ENCODE data around the gene RTP3.

Gene RTP3

GRCh38 chr3:46497556-46498265 lies at the start of gene RTP3:
Gene RTP3 (plus strand): TSS chr3:46497976. CDS start chr3:46498063, 87 bp downstream.
- no peak for DNase-seq (ENCODE audit: extremely low read depth in 1 of 2, low read depth in 1 of 2)

GRCh38 chr3:46448721-46449120 lies 49.1 kb upstream of the RTP3 start:
- DNase-seq (ENCODE audit: extremely low read depth in 1 of 2, low read depth in 1 of 2): no peak

- no peak for DNase-seq (ENCODE audit: extremely low read depth in 1 of 2, low read depth in 1 of 2)
These were observed 47.8 kb upstream of the RTP3 start for GRCh38 chr3:46449755-46450552.

- DNase-seq (ENCODE audit: extremely low read depth in 1 of 2, low read depth in 1 of 2): no peak
These were observed 44.1 kb upstream of the RTP3 start for GRCh38 chr3:46453526-46454208.

GRCh38 chr3:46454209-46454595 lies 43.6 kb upstream of the RTP3 start:
- DNase-seq (ENCODE audit: extremely low read depth in 1 of 2, low read depth in 1 of 2): no peak

GRCh38 chr3:46454606-46455005 lies 43.2 kb upstream of the RTP3 start:
- no peak for DNase-seq (ENCODE audit: extremely low read depth in 1 of 2, low read depth in 1 of 2)

- no peak for DNase-seq (ENCODE audit: extremely low read depth in 1 of 2, low read depth in 1 of 2)
These were observed 42.3 kb upstream of the RTP3 start for GRCh38 chr3:46455231-46456115.

- DNase-seq (ENCODE audit: extremely low read depth in 1 of 2, low read depth in 1 of 2): no peak
These were observed 41.7 kb upstream of the RTP3 start for GRCh38 chr3:46456118-46456517.

GRCh38 chr3:46460051-46460450 lies 37.7 kb upstream of the RTP3 start:
- DNase-seq (ENCODE audit: extremely low read depth in 1 of 2, low read depth in 1 of 2): no peak

GRCh38 chr3:46462111-46462510 lies 35.7 kb upstream of the RTP3 start:
- DNase-seq (ENCODE audit: extremely low read depth in 1 of 2, low read depth in 1 of 2): no peak

GRCh38 chr3:46462511-46462910 lies 35.3 kb upstream of the RTP3 start:
- DNase-seq (ENCODE audit: extremely low read depth in 1 of 2, low read depth in 1 of 2): no peak

GRCh38 chr3:46463120-46463867 lies 34.5 kb upstream of the RTP3 start:
- DNase-seq (ENCODE audit: extremely low read depth in 1 of 2, low read depth in 1 of 2): no peak

- DNase-seq (ENCODE audit: extremely low read depth in 1 of 2, low read depth in 1 of 2): no peak
These were observed 33.9 kb upstream of the RTP3 start for GRCh38 chr3:46463868-46464241.

- DNase-seq (ENCODE audit: extremely low read depth in 1 of 2, low read depth in 1 of 2): no peak
These were observed 33.2 kb upstream of the RTP3 start, which contains the start of gene LTF for GRCh38 chr3:46464326-46465195. Gene LTF (minus strand): TSS chr3:46464905. CDS start chr3:46464867, 38 bp downstream.

- no peak for DNase-seq (ENCODE audit: extremely low read depth in 1 of 2, low read depth in 1 of 2)
These were observed 32.6 kb upstream of the RTP3 start for GRCh38 chr3:46465196-46465520.

- DNase-seq (ENCODE audit: extremely low read depth in 1 of 2, low read depth in 1 of 2): no peak
These were observed 31.5 kb upstream of the RTP3 start for GRCh38 chr3:46466273-46466672.

- no peak for DNase-seq (ENCODE audit: extremely low read depth in 1 of 2, low read depth in 1 of 2)
These were observed 30.8 kb upstream of the RTP3 start for GRCh38 chr3:46466871-46467403.

- DNase-seq (ENCODE audit: extremely low read depth in 1 of 2, low read depth in 1 of 2): no peak
These were observed 30.2 kb upstream of the RTP3 start for GRCh38 chr3:46467562-46467961.
